ENCODE measurements around the gene FOXL2.

The FOXL2 gene

DNA sequence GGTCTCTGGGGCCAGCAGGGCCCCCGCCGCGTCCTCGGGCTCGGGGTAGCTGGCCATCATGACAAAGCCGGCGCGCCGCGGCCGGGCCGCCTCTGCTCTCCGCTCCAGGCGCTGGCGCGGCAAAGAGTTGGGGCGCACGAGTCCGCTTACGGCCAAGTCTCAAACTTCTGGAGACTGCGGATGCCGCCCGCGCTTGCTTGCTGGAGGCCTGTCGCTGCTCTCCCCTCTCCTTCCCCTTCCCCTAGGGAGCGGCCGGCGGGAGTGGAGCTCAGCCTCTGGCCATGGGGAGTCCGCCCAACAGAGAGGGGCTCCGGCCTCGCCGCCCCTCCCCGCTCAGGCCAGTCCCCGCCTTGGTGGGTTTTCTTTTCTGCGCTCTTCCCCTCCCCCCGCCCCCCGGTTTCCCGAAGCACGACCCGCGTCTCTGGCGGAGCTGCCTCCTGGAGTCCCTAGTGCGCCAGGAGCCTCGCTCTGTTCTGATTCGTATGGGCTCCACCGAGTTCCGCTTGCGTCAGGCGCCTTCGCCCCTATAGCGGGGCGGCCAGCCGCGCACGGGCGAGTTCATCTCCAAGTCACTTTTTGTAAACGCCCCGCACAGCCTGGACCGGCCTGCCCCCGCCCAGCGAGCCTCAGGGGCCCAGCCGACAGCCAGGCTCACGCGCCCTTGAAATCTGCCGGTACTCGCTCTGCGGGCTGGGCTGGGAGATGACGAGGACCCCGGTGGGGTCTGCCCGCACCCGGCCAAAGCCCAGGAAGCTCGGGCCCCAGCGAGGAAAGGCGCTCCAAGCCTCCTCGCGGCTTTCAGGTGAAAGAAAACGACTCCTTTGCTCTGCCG is at the start of gene FOXL2, which contains the start of gene FOXL2NB:
TSS of gene FOXL2 (minus strand) at position 475 of the 832 bp plus-strand sequence. CDS start at position 60, 415 bp downstream.
TSS of gene FOXL2NB (plus strand) at position 555 of the 832 bp plus-strand sequence. CDS start at position 703, 148 bp downstream.
- TF ChIP-seq GATA2 (IDR thresholded peaks at IDR 0.05; ENCODE audit: low read depth, low read length): no peak
- TF ChIP-seq GATA3 (IDR thresholded peaks at IDR 0.05; ENCODE audit: low read depth, low read length): no peak

DNA sequence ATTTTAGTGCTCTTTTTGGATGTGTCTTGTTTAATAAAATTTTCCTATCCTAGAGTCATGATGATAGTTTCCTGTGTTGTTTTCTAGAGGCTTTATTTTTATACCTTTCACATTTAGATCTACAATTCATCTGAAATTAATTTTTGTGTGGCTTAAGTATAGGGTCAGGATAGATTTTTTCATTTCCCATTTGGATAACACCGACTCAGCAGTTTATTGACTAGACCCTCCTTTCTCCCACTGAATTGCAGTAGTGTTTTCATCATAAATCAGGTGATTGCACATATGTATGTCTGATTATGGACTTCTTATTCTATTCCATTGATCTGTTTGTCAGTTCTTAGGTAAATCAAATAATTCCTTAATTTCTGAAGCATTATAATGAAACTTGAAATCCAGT is 48.8 kb upstream of the FOXL2 start:
- no peak for TF ChIP-seq GATA3 (IDR thresholded peaks at IDR 0.05; ENCODE audit: low read depth, low read length)
- no peak for TF ChIP-seq GATA2 (IDR thresholded peaks at IDR 0.05; ENCODE audit: low read depth, low read length)

- no peak for TF ChIP-seq GATA2 (IDR thresholded peaks at IDR 0.05; ENCODE audit: low read depth, low read length)
- no peak for TF ChIP-seq GATA3 (IDR thresholded peaks at IDR 0.05; ENCODE audit: low read depth, low read length)
Observed at GRCh38 chr3:138987181-138987580, 40.2 kb upstream of the FOXL2 start.

GRCh38 chr3:138985932-138986331 is 39.0 kb upstream of the FOXL2 start:
- no peak for TF ChIP-seq GATA2 (IDR thresholded peaks at IDR 0.05; ENCODE audit: low read depth, low read length)
- TF ChIP-seq GATA3 (IDR thresholded peaks at IDR 0.05; ENCODE audit: low read depth, low read length): no peak

- no peak for TF ChIP-seq GATA3 (IDR thresholded peaks at IDR 0.05; ENCODE audit: low read depth, low read length)
- no peak for TF ChIP-seq GATA2 (IDR thresholded peaks at IDR 0.05; ENCODE audit: low read depth, low read length)
Observed at GRCh38 chr3:138984816-138985215, 37.9 kb upstream of the FOXL2 start.

- TF ChIP-seq GATA3 (IDR thresholded peaks at IDR 0.05; ENCODE audit: low read depth, low read length): no peak
- no peak for TF ChIP-seq GATA2 (IDR thresholded peaks at IDR 0.05; ENCODE audit: low read depth, low read length)
Observed at GRCh38 chr3:138976047-138976446, 29.1 kb upstream of the FOXL2 start.

DNA sequence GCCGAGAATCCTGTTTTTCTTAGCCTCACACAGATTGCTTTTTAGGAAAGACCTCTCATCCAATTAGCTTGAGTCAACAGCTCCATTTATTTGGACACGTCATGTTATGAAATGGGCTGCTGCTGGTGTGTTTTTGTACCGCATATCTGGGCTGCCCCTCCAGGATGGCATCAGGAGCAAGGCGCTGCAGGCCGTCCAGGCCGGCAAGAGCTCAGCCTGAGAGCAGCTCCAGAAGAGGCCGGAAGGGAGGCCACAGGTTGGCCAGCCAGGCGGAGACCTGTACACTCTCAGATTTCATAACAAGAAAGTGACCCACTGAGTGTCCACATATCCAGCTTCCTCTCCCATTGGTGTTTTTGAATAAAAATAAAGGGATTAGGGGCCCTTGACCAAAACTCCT is 28.4 kb upstream of the FOXL2 start:
- TF ChIP-seq GATA2 (IDR thresholded peaks at IDR 0.05; ENCODE audit: low read depth, low read length): no peak
- TF ChIP-seq GATA3 (IDR thresholded peaks at IDR 0.05; ENCODE audit: low read depth, low read length): no peak

DNA sequence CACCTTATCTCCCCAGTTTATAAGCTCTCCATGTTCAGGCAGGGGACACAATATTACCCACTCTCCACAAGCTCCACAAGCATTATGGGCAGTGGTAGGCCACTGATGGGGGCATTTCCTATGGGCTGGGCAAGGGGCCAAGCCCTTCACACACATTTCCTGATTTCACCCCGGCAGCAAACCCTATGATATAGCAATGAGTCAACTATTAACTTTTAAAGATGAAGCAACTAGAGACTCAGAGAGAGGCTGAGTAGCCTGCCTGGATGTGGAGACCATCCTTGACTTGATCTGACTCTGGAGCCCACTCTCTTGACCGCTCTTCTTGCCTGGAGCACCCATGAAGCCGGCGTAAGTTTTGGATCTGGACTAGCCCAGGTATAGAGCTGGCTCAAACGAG is 27.5 kb upstream of the FOXL2 start:
- no peak for TF ChIP-seq GATA2 (IDR thresholded peaks at IDR 0.05; ENCODE audit: low read depth, low read length)
- TF ChIP-seq GATA3 (IDR thresholded peaks at IDR 0.05; ENCODE audit: low read depth, low read length): no peak

DNA sequence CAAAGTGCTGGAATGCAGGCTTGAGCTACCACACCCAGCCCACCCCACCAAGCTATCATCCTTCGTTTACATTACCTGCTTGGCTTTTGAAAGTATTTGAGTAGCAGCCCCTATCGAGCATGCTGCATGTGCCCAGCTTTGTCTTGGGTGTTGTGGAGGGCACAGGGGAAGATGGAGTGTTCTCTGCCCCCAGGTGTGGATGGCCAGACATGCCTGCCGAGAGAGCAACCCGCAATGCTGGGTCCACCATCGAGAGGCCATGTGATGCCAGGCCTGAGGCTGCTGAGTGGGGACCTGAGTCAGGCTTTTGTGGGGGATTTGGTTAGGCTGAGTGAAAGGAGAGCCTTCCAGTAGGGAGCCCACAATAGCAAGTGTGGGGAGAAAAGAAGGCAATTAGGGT is 26.0 kb upstream of the FOXL2 start:
- TF ChIP-seq GATA3 (IDR thresholded peaks at IDR 0.05; ENCODE audit: low read depth, low read length) (no peak), GATA2 (IDR thresholded peaks at IDR 0.05; ENCODE audit: low read depth, low read length) (no peak)

DNA sequence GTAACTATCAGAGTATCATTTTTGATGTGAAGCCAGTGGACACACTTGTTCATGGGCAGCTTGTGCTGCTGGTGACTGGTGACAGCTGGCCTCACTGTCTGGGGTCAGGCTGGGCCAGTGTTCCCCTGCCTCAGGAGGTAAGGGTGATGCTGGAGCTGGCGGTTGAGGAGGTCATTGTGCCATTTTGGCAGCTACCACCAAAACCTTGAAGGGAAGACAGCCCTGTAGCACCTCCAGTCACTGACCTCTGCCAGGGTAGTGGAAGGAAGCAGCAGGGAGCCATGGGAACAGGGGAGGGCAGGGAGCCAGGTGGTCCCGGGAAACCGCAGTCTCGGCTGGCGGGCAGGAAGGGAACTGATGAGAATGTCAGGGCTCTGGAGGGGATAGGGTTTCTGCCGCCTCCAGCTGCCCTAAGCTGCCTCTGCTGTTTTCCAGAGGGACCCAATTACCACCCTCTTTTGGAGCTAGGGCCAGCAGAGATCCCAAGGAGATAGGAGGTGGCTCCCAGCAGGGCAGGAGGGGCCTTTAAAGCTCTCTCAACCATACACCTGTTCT is 24.9 kb upstream of the FOXL2 start:
- no peak for TF ChIP-seq GATA2 (IDR thresholded peaks at IDR 0.05; ENCODE audit: low read depth, low read length)
- no peak for TF ChIP-seq GATA3 (IDR thresholded peaks at IDR 0.05; ENCODE audit: low read depth, low read length)

GRCh38 chr3:138964923-138965322 is 18.0 kb upstream of the FOXL2 start:
- TF ChIP-seq GATA2 (IDR thresholded peaks at IDR 0.05; ENCODE audit: low read depth, low read length): no peak
- TF ChIP-seq GATA3 (IDR thresholded peaks at IDR 0.05; ENCODE audit: low read depth, low read length): no peak

DNA sequence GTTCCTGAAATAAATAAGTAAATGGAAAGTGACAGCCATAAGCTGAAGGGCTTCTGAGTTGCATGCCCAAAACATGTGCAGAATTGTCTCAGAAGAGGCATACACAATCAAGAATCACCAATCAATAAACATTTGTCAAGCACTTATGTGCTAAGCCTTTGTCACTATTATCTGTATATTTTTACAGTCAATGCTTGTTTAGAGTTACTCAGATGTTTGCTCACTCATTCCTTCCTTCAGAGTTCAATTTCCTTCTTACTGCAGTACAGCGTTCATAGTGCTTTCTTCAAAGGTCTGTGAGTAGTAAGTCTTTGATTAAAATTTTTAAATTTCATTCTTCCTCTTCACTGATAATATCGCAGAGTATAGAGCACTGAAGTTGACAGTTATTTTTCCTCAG is 17.3 kb upstream of the FOXL2 start:
- TF ChIP-seq GATA2 (IDR thresholded peaks at IDR 0.05; ENCODE audit: low read depth, low read length) (no peak), GATA3 (IDR thresholded peaks at IDR 0.05; ENCODE audit: low read depth, low read length) (no peak)

- no peak for TF ChIP-seq GATA3 (IDR thresholded peaks at IDR 0.05; ENCODE audit: low read depth, low read length)
- TF ChIP-seq GATA2 (IDR thresholded peaks at IDR 0.05; ENCODE audit: low read depth, low read length): no peak
Observed at GRCh38 chr3:138962854-138963560, 16.1 kb upstream of the FOXL2 start.

- TF ChIP-seq GATA3 (IDR thresholded peaks at IDR 0.05; ENCODE audit: low read depth, low read length) (no peak), GATA2 (IDR thresholded peaks at IDR 0.05; ENCODE audit: low read depth, low read length) (no peak)
Observed at GRCh38 chr3:138960417-138960852, 13.5 kb upstream of the FOXL2 start.
